Hepatocyte (in vitro differentiated cells): Measurements from ENCODE around the gene INPPL1. TPM values are rescaled to one million over a fixed set of nuclear protein-coding genes. Genes with fewer than 3 reads are reported as not detected.

Experiments
- DNase-seq: peaks from one replicate; pipeline ENCODE4 v3.0.0-alpha.2; 2016; ENCODE audit warnings: low spot score
- H2AFZ ChIP-seq: fragments of 200-600 bp; sonication (generic); 2 replicates; pipeline ENCODE4 v1.6.0; 2016; ENCODE audit warnings: antibody characterized with exemption, mild to moderate bottlenecking
- H3K27ac ChIP-seq: fragments of 200-600 bp; sonication (generic); 2 replicates; pipeline ENCODE4 v1.5.1; 2016; ENCODE audit warnings: mild to moderate bottlenecking
- H3K27me3 ChIP-seq: fragments of 200-600 bp; sonication (generic); 2 replicates; pipeline ENCODE4 v1.6.1; 2016
- H3K36me3 ChIP-seq: fragments of 200-600 bp; sonication (generic); replicated peaks from 2 replicates; pipeline ENCODE4 v1.5.1; 2016; ENCODE audit warnings: low read depth; ENCODE audit not compliant: insufficient read depth
- H3K4me1 ChIP-seq: fragments of 200-600 bp; sonication (generic); 2 replicates; pipeline ENCODE4 v1.5.1; 2016; ENCODE audit warnings: mild to moderate bottlenecking, moderate library complexity; ENCODE audit not compliant: insufficient read depth
- H3K4me2 ChIP-seq: fragments of 200-600 bp; sonication (generic); 2 replicates; pipeline ENCODE4 v1.6.0; 2016
- H3K4me3 ChIP-seq: fragments of 200-600 bp; sonication (generic); 2 replicates; pipeline ENCODE4 v1.5.1; 2016; ENCODE audit warnings: mild to moderate bottlenecking
- H3K79me2 ChIP-seq: fragments of 200-600 bp; sonication (generic); 2 replicates; pipeline ENCODE4 v1.6.0; 2017; ENCODE audit warnings: mild to moderate bottlenecking
- H3K9me2 ChIP-seq: fragments of 200-600 bp; sonication (generic); replicated peaks from 2 replicates; pipeline ENCODE4 v1.6.0; 2017; ENCODE audit warnings: mild to moderate bottlenecking; ENCODE audit not compliant: insufficient read depth
- H3K9me3 ChIP-seq: fragments of 200-600 bp; sonication (generic); 2 replicates; pipeline ENCODE4 v1.5.1; 2016; ENCODE audit warnings: low read depth, mild to moderate bottlenecking
- H4K20me1 ChIP-seq: fragments of 200-600 bp; sonication (generic); 2 replicates; pipeline ENCODE4 v1.6.0; 2016; ENCODE audit warnings: mild to moderate bottlenecking; ENCODE audit not compliant: insufficient read depth, poor library complexity, severe bottlenecking
- EZH2 ChIP-seq: fragments of 200-600 bp; sonication (generic); IDR thresholded peaks from 2 replicates; pipeline ENCODE4 v1.6.1; 2016; ENCODE audit warnings: antibody characterized with exemption, mild to moderate bottlenecking, borderline replicate concordance
- EZH2phosphoT487 ChIP-seq: fragments of 200-600 bp; sonication (generic); IDR thresholded peaks from one replicate; pipeline ENCODE4 v1.6.1; 2018; ENCODE audit warnings: antibody characterized with exemption, mild to moderate bottlenecking, low read depth, moderate library complexity; ENCODE audit not compliant: unreplicated experiment, severe bottlenecking
- WGBS: methylation state at CpG from one replicate; pipeline ENCODE4 v1.1.6; 2016; ENCODE audit warnings: low lambda C conversion rate; ENCODE audit errors: missing lambda C conversion rate; 5-methylcytosine and 5-hydroxymethylcytosine counted together
- polyA plus RNA-seq: library from polyadenylated mRNA; unstranded; fragments of >200 nt; fragmentation: Nextera tagmentation; extraction: Ambion mirVana; gene quantifications from 2 replicates; pipeline ENCODE4 v1.2.1, GENCODE V29; 2016
- total RNA-seq: library from RNA; depleted of rRNA; stranded (reverse); fragments of >200 nt; gene quantifications from 2 replicates; pipeline ENCODE4 v1.2.3, GENCODE V29; 2014
- TF ChIP-seq, protein P1 (sequence below): fragments of 200-600 bp; sonication (generic); IDR thresholded peaks from 2 replicates; pipeline ENCODE4 v1.5.1; 2016; ENCODE audit warnings: antibody characterized with exemption, mild to moderate bottlenecking; ENCODE audit not compliant: poor library complexity

Gene INPPL1
- total and polyA plus RNA-seq, 2 experiments from 2014 or later: 74.8 to 99.4 TPM

DNA sequence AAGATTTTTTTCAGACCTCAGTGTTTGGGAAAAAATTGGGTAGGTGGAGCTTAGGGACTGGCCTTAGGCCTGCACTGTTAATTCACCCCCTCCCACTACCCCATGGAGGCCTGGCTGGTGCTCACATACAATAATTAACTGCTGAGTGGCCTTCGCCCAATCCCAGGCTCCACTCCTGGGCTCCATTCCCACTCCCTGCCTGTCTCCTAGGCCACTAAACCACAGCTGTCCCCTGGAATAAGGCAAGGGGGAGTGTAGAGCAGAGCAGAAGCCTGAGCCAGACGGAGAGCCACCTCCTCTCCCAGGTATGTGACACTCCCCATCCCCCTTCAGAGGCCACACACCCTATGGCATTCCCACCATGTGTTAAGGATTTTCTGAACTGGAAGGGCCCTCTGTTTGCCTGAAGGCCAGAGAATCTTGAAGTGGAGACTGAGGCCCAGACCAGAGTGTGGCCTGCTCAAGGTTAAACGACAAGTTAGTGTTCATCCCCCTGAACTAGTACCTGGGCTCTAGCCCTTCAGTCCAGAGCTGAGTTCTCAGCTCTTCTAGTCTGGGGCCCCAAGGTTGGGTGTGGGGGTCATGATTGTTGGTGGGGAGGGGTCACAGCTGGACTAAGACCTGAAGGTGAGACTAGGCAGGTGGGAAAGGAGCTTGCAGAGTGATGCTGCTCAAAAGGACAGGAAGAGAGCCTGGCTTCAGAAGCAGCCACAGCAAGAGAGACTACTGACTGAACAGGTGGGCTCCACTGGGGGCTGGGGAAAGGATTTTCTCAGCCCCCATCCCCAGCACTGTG is 34.9 kb upstream of the INPPL1 start:
- Histone ChIP-seq H3K9me3 (no peaks in the 10 kb centered on the region), H3K4me1 (no peaks in the 10 kb centered on the region), H3K4me2 (no peak overlapping the region), H3K36me3 (no peaks in the 10 kb centered on the region), H3K4me3 (no peak overlapping the region), H3K27me3 (no peaks in the 10 kb centered on the region), H3K27ac (peak overlapping the region; percentile 24), H3K79me2 (no peaks in the 10 kb centered on the region), H4K20me1 (no peaks in the 10 kb centered on the region), H2AFZ (no peak overlapping the region), H3K9me2 (no peaks in the 10 kb centered on the region)
- TF ChIP-seq, protein P1, sequence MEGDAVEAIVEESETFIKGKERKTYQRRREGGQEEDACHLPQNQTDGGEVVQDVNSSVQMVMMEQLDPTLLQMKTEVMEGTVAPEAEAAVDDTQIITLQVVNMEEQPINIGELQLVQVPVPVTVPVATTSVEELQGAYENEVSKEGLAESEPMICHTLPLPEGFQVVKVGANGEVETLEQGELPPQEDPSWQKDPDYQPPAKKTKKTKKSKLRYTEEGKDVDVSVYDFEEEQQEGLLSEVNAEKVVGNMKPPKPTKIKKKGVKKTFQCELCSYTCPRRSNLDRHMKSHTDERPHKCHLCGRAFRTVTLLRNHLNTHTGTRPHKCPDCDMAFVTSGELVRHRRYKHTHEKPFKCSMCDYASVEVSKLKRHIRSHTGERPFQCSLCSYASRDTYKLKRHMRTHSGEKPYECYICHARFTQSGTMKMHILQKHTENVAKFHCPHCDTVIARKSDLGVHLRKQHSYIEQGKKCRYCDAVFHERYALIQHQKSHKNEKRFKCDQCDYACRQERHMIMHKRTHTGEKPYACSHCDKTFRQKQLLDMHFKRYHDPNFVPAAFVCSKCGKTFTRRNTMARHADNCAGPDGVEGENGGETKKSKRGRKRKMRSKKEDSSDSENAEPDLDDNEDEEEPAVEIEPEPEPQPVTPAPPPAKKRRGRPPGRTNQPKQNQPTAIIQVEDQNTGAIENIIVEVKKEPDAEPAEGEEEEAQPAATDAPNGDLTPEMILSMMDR: no peak
- TF ChIP-seq EZH2 (no peak), EZH2phosphoT487 (no peak)
- whole genome bisulfite sequencing: 55% methylated on average over 3 of the region's 3 CpGs
- peak; percentile 46 for DNase-seq

DNA sequence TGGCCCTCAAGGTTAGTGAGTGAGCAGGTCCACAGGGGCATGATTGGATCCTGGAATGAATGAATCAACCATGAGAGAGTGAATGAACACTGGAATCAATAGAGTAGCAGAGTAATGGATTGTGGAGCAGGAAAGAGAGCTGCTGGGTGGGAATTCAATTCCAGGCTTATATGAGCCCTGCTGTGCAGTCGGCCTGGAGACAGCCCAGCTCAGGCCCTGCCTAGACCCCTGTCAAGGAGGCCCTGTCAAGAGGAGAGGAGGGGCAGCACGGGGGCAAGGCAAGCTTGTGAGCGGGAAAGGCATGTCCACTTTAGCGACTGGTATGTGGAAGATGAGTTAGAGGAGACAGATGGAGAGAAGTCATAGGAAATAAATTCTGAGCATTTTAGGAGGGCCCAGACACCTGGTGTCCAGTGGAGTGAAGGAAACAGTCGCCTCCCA is 33.9 kb upstream of the INPPL1 start:
- H3K36me3 ChIP-seq: no peaks in the 10 kb centered on the region
- no peak overlapping the region for H3K4me2 ChIP-seq
- TF ChIP-seq, protein P1: no peak
- no peak for TF ChIP-seq EZH2
- TF ChIP-seq EZH2phosphoT487: no peak
- H3K9me2 ChIP-seq: no peaks in the 10 kb centered on the region
- H3K27me3 ChIP-seq: no peaks in the 10 kb centered on the region
- 87% methylated on average over 5 of the region's 5 CpGs for WGBS
- H3K79me2 ChIP-seq: no peaks in the 10 kb centered on the region
- H3K4me1 ChIP-seq: no peaks in the 10 kb centered on the region
- H4K20me1 ChIP-seq: no peaks in the 10 kb centered on the region
- DNase-seq: no peak
- no peak overlapping the region for H2AFZ ChIP-seq
- no peak overlapping the region for H3K4me3 ChIP-seq
- no peak overlapping the region for H3K27ac ChIP-seq
- H3K9me3 ChIP-seq: no peaks in the 10 kb centered on the region

GRCh38 chr11:72191961-72192381 is 32.6 kb upstream of the INPPL1 start, which contains the start of gene FOLR1:
Gene FOLR1 (plus strand): TSS chr11:72192140. CDS start chr11:72192174, 34 bp downstream.
- Histone ChIP-seq H3K4me3 (no peak within 1 kb of the TSS), H3K9me3 (no peaks in the 10 kb centered on the region), H2AFZ (no peak within 1 kb of the TSS), H3K27me3 (no peaks in the 10 kb centered on the region), H3K4me2 (no peak within 1 kb of the TSS), H3K27ac (no peak within 1 kb of the TSS), H3K9me2 (no peaks in the 10 kb centered on the region), H4K20me1 (no peaks in the 10 kb centered on the region), H3K79me2 (no peaks in the 10 kb centered on the region), H3K4me1 (no peaks in the 10 kb centered on the region), H3K36me3 (no peaks in the 10 kb centered on the region)
- TF ChIP-seq, protein P1: no peak
- TF ChIP-seq EZH2phosphoT487 (no peak), EZH2 (no peak)
- 60% methylated on average over 5 of the region's 5 CpGs for WGBS
- DNase-seq: no peak
